Urothelium cell line (cell line): ENCODE measurements around the gene DGUOK.

ENCODE experiments used
- DNase-seq: peaks from one replicate; pipeline ENCODE4 v3.0.0; 2011; ENCODE audit warnings: low spot score, mixed read lengths
- FAIRE-seq: peaks from 2 replicates; lab custom pipeline; 2011; peaks lifted over from hg19 to GRCh38; lab: Jason Lieb, UNC

Gene DGUOK

GRCh38 chr2:73944714-73945113, 18.0 kb downstream of the DGUOK start:
- FAIRE-seq, result no peak
- DNase-seq, result no peak

- no peak for FAIRE-seq
These were observed 19.5 kb downstream of the DGUOK start for GRCh38 chr2:73946215-73946614.

DNA sequence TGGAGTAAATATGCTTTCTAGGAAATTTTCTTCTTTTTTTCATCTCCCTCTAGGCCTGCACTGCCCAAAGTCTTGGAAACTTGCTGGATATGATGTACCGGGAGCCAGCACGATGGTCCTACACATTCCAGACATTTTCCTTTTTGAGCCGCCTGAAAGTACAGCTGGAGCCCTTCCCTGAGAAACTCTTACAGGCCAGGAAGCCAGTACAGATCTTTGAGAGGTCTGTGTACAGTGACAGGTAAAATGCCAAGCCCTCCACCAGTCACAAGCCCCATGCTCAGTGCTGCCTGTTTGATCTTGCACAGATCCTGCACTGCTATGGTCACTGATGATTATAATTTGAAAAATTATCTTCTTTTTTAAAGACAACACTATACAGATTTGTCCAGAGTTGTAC, 20.0 kb downstream of the DGUOK start:
- FAIRE-seq, result no peak
- DNase-seq, result no peak

More at GRCh38 chr2:73946215-73946614, 19.5 kb downstream of the DGUOK start:
- no peak for DNase-seq

GRCh38 chr2:73947412-73948018, 20.8 kb downstream of the DGUOK start:
- FAIRE-seq (no peak), DNase-seq (no peak)

DNA sequence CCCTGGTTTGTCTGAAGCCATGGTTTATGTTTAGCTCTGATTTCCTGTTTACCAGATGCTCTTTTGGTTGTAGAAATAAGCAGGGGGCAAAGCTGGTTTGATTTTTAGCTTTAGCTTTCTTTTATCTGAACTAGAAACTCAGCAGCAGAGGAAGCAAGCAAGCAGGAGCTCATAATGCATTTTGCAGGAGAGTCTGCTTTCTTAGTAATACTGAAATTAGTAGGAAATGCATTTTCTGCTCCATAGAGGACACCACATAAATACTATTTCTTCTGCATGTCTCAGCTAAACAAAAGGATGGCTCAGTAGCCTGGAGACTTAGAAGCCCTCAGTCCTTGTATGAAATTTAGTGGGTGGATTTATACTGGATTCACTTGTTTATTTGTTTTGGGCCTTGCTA, 23.1 kb downstream of the DGUOK start:
- DNase-seq, result no peak
- FAIRE-seq, result no peak

GRCh38 chr2:73952499-73953446, 26.1 kb downstream of the DGUOK start:
- FAIRE-seq, result no peak
- no peak for DNase-seq

DNA sequence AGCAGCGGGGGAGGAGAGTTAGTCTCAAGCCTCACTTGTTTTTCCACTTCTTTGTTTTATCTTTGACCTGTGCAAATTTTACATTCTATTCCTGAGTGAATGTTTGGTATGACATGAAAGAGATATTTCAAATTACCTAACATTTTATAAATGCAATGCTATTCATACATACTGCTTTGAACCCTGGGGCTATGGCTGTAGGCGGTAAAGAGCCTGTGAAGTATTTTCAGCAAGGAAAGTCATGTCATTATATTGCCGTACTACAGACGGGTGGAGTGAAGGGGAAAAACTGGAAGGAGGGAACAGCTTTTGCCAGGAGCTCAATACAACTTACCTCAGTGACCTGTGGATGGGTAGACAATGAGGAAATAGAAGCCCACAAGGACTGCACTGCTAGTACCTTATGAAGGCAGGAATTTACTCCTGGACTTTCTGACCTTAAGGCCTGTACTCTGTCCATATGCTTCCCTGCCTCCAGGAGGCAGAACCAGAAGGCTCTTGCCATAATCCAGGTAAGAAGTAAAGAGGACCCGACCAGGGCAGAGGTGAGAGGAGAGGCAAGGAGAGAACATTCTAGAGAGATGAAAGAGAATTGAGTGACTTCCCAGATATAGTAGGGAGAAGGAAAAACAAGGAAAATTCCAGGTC, 29.7 kb downstream of the DGUOK start:
- DNase-seq, result no peak
- no peak for FAIRE-seq

DNA sequence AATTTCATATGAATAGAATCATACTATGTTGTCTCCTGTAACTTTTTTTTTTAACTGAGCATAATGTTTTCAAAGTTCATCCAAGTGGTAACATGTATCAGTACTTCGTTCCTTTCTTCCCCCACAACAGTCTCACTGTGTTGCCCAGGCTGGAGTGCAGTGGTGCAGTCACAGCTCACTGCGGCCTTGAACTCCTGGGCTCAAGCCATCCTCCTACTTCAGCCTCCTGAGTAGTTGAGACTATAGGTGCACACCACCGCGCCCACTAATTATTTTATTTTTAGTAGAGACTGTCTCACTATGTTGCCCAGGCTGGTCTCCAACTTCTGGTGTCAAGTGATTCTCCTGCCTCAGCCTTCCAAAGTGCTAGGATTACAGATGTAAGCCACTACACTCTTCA, 34.6 kb downstream of the DGUOK start:
- no peak for FAIRE-seq
- no peak for DNase-seq

- DNase-seq, result no peak
- no peak for FAIRE-seq
These were observed 35.3 kb downstream of the DGUOK start for GRCh38 chr2:73961823-73962615.

- FAIRE-seq (no peak), DNase-seq (no peak)
These were observed 36.1 kb downstream of the DGUOK start for GRCh38 chr2:73962798-73963197.

GRCh38 chr2:73963385-73964120, 36.9 kb downstream of the DGUOK start:
- DNase-seq (no peak), FAIRE-seq (no peak)

GRCh38 chr2:73964223-73964622, 37.5 kb downstream of the DGUOK start:
- FAIRE-seq (no peak), DNase-seq (no peak)

DNA sequence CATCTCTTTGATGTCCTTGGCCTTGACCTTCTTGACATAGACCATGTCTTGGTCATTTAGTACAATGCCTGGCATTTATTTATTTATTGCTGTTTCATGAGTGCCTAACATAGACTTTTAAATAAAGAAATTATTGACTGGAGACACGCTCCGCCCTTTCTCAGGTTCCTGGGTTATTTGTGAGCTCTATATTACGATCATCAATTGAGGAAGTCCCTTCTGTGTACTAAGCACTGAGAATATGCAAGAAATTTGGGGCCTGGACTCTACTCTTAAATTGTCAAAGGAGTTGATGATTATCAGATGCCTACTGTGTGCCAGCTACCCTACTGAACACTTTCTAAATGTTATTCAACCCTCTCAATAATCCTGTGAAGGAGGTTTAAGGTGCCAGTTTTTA, 38.4 kb downstream of the DGUOK start:
- no peak for DNase-seq
- FAIRE-seq, result no peak

- DNase-seq (no peak), FAIRE-seq (no peak)
These were observed 41.8 kb downstream of the DGUOK start for GRCh38 chr2:73968357-73968937.

DNA sequence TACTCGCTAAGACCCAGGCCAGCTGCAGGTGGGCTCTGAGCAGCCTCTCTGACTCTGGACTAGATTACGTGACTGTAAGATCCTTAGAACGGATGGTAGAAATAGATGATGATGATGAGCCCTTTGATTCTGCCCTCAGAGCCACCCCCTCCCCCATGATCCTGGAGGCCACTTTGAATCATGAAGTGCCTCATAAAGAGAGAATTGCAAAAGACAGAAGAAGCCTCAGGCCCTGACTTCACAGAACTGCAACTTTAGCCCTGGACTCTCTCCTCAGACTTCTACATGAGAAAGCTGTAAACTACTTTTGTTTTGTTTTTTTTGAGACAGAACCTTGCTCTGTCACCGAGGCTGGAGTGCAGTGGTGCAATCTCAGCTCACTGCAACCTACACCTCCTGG, 42.7 kb downstream of the DGUOK start:
- no peak for FAIRE-seq
- no peak for DNase-seq

GRCh38 chr2:73970141-73970803, 43.6 kb downstream of the DGUOK start:
- DNase-seq, result no peak
- FAIRE-seq, result no peak

GRCh38 chr2:73970850-73971471, 44.3 kb downstream of the DGUOK start:
- FAIRE-seq (no peak), DNase-seq (peak; percentile 60)

GRCh38 chr2:73971722-73972121, 45.0 kb downstream of the DGUOK start:
- DNase-seq, result no peak
- FAIRE-seq, result no peak

DNA sequence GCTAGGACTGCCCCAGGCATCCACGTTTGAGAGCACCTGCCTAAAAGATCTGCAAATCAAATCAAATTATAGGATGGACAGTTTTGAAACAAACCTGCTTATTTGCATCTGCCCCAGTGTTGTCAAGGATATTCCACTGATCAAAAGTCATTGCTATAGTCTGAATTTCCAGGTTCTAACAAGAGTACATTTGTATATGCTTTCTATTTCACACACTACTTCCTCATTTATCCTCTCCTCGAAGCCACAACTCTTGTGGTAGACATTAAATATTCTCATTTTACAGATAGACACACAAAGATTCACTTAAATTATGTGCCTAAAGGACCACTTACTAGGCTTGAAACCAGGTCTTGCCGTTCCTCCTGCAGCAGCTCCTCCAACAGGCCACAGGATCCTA, 46.2 kb downstream of the DGUOK start:
- DNase-seq (no peak), FAIRE-seq (no peak)
